22Rv1 (cell line): ENCODE results near the gene EPHA10.
A peak's percentile ranks its signal among the peaks of the same experiment; 100 is the strongest.

Experiments
- H3K27ac ChIP-seq: fragments of 450-650 bp; 2 replicates; pipeline ENCODE4 v1.5.1; 2017
- CTCF ChIP-seq: fragments of 450-650 bp; IDR thresholded peaks from 2 replicates; pipeline ENCODE4 v1.5.1; 2017; ENCODE audit warnings: mild to moderate bottlenecking
- ZFX ChIP-seq: fragments of 450-650 bp; IDR thresholded peaks from 2 replicates; pipeline ENCODE4 v1.6.1; 2017; ENCODE audit warnings: antibody characterized with exemption, borderline replicate concordance

EPHA10 gene

GRCh38 chr1:37703061-37703460 is 61.9 kb downstream of the EPHA10 start:
- H3K27ac ChIP-seq, result no peak overlapping the region
- TF ChIP-seq ZFX (no peak), CTCF (no peak)

GRCh38 chr1:37701051-37701450 is 63.9 kb downstream of the EPHA10 start:
- H3K27ac ChIP-seq, result no peak overlapping the region
- TF ChIP-seq CTCF (no peak), ZFX (no peak)

GRCh38 chr1:37699147-37699546 is 65.8 kb downstream of the EPHA10 start:
- TF ChIP-seq ZFX (no peak), CTCF (no peak)
- H3K27ac ChIP-seq, result no peak overlapping the region

GRCh38 chr1:37697737-37698136 is 67.2 kb downstream of the EPHA10 start:
- no peak overlapping the region for H3K27ac ChIP-seq
- TF ChIP-seq ZFX (no peak), CTCF (no peak)

- no peak overlapping the region for H3K27ac ChIP-seq
- TF ChIP-seq CTCF (no peak), ZFX (no peak)
Observed at GRCh38 chr1:37697090-37697489, 67.8 kb downstream of the EPHA10 start.

GRCh38 chr1:37692834-37693175 is 72.1 kb downstream of the EPHA10 start:
- peak overlapping the region; percentile 83 for H3K27ac ChIP-seq
- TF ChIP-seq ZFX (no peak), CTCF (no peak)

GRCh38 chr1:37692078-37692833 is 72.7 kb downstream of the EPHA10 start, which contains the start of gene CDCA8:
CDCA8 (plus strand) TSS chr1:37692516; CDS start chr1:37692691, 175 bp downstream.
- TF ChIP-seq CTCF, result peak; percentile 81
- no peak for TF ChIP-seq ZFX
- H3K27ac ChIP-seq, result peak within 1 kb of the TSS; percentile 83
